Loucy (cell line): Measurements from ENCODE around the gene OPHN1.

ENCODE experiments used
- H2AFZ ChIP-seq: fragments of 200-600 bp; sonication (generic); 2 replicates; pipeline ENCODE4 v1.6.0; 2016; ENCODE audit warnings: antibody characterized with exemption, mild to moderate bottlenecking, low read length, moderate library complexity
- H3F3A ChIP-seq: fragments of 200-600 bp; 2 replicates; pipeline ENCODE4 v1.6.0; 2016; ENCODE audit warnings: antibody characterized with exemption, low read depth, mild to moderate bottlenecking
- H3K27me3 ChIP-seq: fragments of 200-600 bp; sonication (generic); 2 replicates; pipeline ENCODE4 v1.6.1; 2014; ENCODE audit warnings: low read length, mild to moderate bottlenecking; ENCODE audit not compliant: insufficient read depth, poor library complexity, severe bottlenecking
- H3K36me3 ChIP-seq: fragments of 200-600 bp; sonication (generic); 2 replicates; pipeline ENCODE4 v1.6.1; 2016; ENCODE audit warnings: low read length; ENCODE audit not compliant: insufficient read depth
- H3K4me1 ChIP-seq: fragments of 200-600 bp; sonication (generic); 2 replicates; pipeline ENCODE4 v1.5.1; 2014; ENCODE audit warnings: low read length, mild to moderate bottlenecking; ENCODE audit not compliant: insufficient read depth, poor library complexity, severe bottlenecking
- H3K4me2 ChIP-seq: fragments of 200-600 bp; sonication (generic); 2 replicates; pipeline ENCODE4 v1.6.0; 2014; ENCODE audit warnings: antibody characterized with exemption, low read length, low read depth, mild to moderate bottlenecking; ENCODE audit not compliant: poor library complexity, severe bottlenecking
- H3K4me3 ChIP-seq: fragments of 200-600 bp; sonication (generic); 2 replicates; pipeline ENCODE4 v1.5.1; 2014; ENCODE audit warnings: low read length, mild to moderate bottlenecking, mixed read lengths; ENCODE audit not compliant: poor library complexity, severe bottlenecking
- H3K79me2 ChIP-seq: fragments of 200-600 bp; sonication (generic); 2 replicates; pipeline ENCODE4 v1.6.1; 2014; ENCODE audit warnings: low read length; ENCODE audit not compliant: insufficient read depth
- H3K9ac ChIP-seq: fragments of 200-600 bp; sonication (generic); 2 replicates; pipeline ENCODE4 v1.6.0; 2014; ENCODE audit warnings: mild to moderate bottlenecking, low read depth, low read length, moderate library complexity; ENCODE audit not compliant: poor library complexity, severe bottlenecking
- H3K9me2 ChIP-seq: fragments of 200-600 bp; sonication (generic); replicated peaks from 2 replicates; pipeline ENCODE4 v1.6.1; 2016; ENCODE audit warnings: low read depth, low read length, mixed read lengths
- H3K9me3 ChIP-seq: fragments of 200-600 bp; sonication (generic); 2 replicates; pipeline ENCODE4 v1.6.1; 2014; ENCODE audit warnings: mild to moderate bottlenecking, antibody characterized with exemption, low read length, low read depth; ENCODE audit not compliant: insufficient read depth
- H4K20me1 ChIP-seq: fragments of 200-600 bp; sonication (generic); 2 replicates; pipeline ENCODE4 v1.6.0; 2014; ENCODE audit warnings: antibody characterized with exemption, low read length, mild to moderate bottlenecking; ENCODE audit not compliant: insufficient read depth, poor library complexity, severe bottlenecking
- EZH2phosphoT487 ChIP-seq: fragments of 200-600 bp; IDR thresholded peaks from 2 replicates; pipeline ENCODE4 v1.6.1; 2018; ENCODE audit warnings: antibody characterized with exemption, mild to moderate bottlenecking, moderate library complexity, borderline replicate concordance
- TF ChIP-seq, protein P1 (sequence below): fragments of 200-600 bp; sonication (generic); conservative IDR thresholded peaks from 2 replicates; pipeline ENCODE4 v1.5.1; 2014; ENCODE audit warnings: mild to moderate bottlenecking, antibody characterized with exemption, low read length

The OPHN1 gene

DNA sequence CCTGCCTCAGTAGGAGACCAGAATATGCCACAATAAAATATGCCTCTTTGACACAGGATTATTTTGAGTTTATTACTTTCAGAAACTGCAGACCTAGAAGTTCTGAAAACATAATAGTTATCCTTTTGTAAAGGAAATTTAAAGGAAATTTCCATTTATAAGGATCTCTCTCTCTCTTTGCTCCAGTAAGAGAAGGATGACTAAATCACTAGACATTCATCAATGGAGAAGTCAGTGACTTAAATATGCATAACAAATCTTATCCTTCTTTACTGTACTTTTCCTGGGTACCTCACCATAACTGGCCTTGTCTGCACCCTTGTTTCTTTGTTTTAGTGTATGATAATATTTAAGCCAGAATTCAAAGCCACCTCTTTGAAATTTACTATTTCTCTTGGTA lies 28.3 kb upstream of the OPHN1 start:
- Histone ChIP-seq H3K9ac (no peak overlapping the region), H3K4me2 (no peak overlapping the region), H2AFZ (no peak overlapping the region), H3K27me3 (no peaks in the 10 kb centered on the region), H3K36me3 (no peaks in the 10 kb centered on the region), H3K9me3 (no peaks in the 10 kb centered on the region), H3K4me1 (no peaks in the 10 kb centered on the region), H3K9me2 (no peaks in the 10 kb centered on the region), H4K20me1 (no peaks in the 10 kb centered on the region), H3F3A (no peaks in the 10 kb centered on the region), H3K79me2 (no peaks in the 10 kb centered on the region), H3K4me3 (no peak overlapping the region)
- TF ChIP-seq EZH2phosphoT487: no peak
- TF ChIP-seq, protein P1, sequence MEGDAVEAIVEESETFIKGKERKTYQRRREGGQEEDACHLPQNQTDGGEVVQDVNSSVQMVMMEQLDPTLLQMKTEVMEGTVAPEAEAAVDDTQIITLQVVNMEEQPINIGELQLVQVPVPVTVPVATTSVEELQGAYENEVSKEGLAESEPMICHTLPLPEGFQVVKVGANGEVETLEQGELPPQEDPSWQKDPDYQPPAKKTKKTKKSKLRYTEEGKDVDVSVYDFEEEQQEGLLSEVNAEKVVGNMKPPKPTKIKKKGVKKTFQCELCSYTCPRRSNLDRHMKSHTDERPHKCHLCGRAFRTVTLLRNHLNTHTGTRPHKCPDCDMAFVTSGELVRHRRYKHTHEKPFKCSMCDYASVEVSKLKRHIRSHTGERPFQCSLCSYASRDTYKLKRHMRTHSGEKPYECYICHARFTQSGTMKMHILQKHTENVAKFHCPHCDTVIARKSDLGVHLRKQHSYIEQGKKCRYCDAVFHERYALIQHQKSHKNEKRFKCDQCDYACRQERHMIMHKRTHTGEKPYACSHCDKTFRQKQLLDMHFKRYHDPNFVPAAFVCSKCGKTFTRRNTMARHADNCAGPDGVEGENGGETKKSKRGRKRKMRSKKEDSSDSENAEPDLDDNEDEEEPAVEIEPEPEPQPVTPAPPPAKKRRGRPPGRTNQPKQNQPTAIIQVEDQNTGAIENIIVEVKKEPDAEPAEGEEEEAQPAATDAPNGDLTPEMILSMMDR: no peak

DNA sequence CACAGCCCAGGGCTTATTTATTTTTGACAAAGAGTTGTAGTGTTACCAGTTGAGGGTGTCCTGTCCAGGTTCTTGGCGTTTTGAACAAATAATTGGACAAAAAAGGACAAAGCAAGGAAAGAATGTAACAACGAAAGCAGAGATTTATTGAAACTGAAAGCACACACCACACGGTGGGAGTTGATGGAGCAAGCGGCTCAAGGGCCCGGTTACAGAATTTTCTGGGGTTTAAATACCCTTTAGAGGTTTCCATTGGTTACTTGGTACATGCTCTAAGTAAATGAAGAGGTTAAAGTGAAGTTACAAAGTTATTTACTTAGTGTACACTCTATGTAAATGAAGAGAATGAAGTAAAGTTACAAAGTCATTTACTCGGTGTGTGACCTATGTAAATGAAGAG lies 27.8 kb upstream of the OPHN1 start:
- Histone ChIP-seq H3K27me3 (no peaks in the 10 kb centered on the region), H3K4me3 (no peak overlapping the region), H3F3A (no peaks in the 10 kb centered on the region), H3K79me2 (no peaks in the 10 kb centered on the region), H3K9me2 (no peaks in the 10 kb centered on the region), H2AFZ (no peak overlapping the region), H3K36me3 (no peaks in the 10 kb centered on the region), H3K9ac (no peak overlapping the region), H4K20me1 (no peaks in the 10 kb centered on the region), H3K4me2 (no peak overlapping the region), H3K4me1 (no peaks in the 10 kb centered on the region), H3K9me3 (no peaks in the 10 kb centered on the region)
- no peak for TF ChIP-seq EZH2phosphoT487
- TF ChIP-seq, protein P1: no peak

DNA sequence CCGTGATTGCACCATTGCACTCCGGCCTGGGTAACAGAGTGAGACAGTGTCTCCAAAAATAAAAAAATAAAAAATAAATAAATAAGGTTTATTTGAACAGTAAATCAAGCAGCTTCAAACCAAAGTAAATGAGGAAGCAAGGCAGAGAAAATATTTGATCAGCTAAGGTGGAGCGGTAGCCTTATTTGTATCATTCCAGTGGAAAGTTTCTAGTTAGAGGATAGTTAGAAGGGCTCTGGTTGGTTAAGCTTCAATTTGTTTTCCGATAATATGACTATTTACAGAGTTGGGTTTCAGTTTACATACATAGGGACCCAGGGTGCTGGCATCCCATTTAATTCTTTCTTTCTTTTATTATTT lies 21.8 kb upstream of the OPHN1 start:
- no peak overlapping the region for H3K4me3 ChIP-seq
- H3K27me3 ChIP-seq: no peaks in the 10 kb centered on the region
- no peaks in the 10 kb centered on the region for H3K4me1 ChIP-seq
- H3K4me2 ChIP-seq: no peak overlapping the region
- H4K20me1 ChIP-seq: no peaks in the 10 kb centered on the region
- H3K36me3 ChIP-seq: no peaks in the 10 kb centered on the region
- H3K9me2 ChIP-seq: no peaks in the 10 kb centered on the region
- no peak overlapping the region for H2AFZ ChIP-seq
- H3K9me3 ChIP-seq: no peaks in the 10 kb centered on the region
- no peaks in the 10 kb centered on the region for H3F3A ChIP-seq
- TF ChIP-seq EZH2phosphoT487: no peak
- TF ChIP-seq, protein P1: no peak
- H3K9ac ChIP-seq: no peak overlapping the region
- H3K79me2 ChIP-seq: no peaks in the 10 kb centered on the region
